ENCODE results near the gene OLFML2A.
A peak's percentile ranks its signal among the peaks of the same experiment; 100 is the strongest.
"Not testable (repeated sequence)": the region's sequence is repeated elsewhere in the genome, so short reads cannot be mapped to it uniquely, and the experiment has no call there.

Gene OLFML2A

DNA sequence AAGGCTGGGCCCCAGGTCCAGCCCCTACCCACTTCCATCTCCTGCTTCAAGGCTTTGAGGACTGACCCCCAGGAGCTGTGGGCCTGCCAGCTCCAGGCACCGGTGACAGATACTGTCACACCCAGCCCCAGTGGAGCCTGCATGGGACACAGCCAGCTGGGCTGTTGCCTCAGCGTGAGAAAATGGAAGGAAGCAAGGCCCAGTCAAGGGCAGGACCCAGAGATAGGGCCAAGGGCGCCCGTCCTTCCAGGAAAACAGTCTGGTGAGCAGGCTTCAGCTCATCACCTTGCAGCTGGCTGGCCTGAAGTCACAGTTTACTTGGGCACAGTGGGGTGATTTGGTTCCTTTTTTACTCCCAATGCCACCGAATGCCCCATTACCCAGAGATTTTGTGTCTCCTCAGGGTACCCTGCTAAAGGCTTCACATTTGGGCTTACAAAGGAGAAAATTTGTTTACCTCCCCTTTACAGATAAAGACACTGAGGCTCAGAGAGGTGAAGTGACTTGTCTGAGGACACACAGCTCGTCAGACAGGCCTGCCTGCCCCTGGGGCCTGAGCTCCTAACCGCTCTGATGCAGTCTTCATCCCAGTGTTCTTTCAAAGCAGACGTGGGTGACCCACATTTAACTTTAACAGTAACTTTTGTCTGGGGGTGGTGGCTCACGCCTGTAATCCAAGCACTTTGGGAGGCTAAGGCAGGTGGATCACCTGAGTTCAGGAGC, 54.9 kb downstream of the OLFML2A start:
- no peak for DNase-seq

DNA sequence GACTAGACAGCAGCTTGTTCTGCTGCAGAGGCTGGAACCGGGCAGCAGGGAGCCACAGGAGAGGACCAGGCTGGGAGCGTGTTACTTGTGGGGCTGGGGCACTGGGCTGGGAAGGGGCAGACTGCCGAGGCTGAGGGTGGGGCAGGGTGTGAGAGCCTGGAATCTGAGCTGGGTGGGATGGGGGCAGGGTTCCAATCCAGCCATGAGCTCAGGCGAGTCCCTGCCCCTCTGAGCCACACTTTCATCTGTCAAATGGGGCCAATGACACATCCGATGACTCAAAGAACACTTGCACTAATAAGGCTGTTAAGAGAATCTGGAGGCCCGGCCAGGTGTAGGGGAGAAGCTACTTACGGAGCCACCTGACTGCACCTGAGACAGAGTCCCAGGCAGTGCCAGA, 57.7 kb downstream of the OLFML2A start:
- DNase-seq: no peak

DNA sequence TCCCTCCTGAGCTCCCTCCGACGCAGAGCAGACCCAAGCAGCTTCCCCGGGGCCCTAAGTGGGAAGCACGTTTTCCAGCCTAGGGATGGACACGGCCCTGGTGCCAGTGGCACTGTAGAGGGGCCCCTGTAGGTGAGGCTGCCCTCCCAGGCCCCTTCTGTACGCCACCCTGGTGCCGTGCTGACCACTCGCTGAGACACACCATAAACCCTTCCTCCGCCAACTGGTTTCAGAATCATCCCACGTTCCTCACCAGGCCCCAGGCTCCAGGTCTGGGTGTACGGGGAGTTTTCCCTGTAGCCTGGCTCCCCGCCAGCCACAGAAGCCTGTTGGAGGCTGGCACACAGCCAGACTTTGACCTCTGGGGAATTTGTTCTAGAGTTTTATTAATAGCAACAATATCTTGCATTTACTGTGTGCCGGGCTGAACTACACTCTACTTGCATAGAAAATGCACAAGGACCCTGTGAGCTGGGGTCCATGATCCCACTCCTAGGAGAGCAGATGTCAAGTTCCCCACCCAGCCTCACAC, 58.2 kb downstream of the OLFML2A start:
- DNase-seq: no peak

DNA sequence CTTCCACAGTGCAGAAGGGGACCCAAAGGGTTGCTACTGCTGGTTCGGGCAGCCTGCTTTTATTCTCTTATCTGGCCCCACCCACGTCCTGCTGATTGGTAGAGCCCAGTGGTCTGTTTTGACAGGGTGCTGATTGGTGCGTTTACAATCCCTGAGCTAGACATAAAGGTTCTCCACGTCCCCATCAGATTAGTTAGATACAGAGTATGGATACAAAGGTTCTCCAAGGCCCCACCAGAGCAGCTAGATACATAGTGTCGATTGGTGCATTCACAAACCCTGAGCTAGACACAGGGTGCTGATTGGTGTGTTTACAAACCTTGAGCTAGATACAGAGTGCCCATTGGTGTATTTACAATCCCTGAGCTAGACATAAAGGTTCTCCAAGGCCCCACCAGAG, 61.2 kb downstream of the OLFML2A start:
- DNase-seq: not testable (repeated sequence)

DNA sequence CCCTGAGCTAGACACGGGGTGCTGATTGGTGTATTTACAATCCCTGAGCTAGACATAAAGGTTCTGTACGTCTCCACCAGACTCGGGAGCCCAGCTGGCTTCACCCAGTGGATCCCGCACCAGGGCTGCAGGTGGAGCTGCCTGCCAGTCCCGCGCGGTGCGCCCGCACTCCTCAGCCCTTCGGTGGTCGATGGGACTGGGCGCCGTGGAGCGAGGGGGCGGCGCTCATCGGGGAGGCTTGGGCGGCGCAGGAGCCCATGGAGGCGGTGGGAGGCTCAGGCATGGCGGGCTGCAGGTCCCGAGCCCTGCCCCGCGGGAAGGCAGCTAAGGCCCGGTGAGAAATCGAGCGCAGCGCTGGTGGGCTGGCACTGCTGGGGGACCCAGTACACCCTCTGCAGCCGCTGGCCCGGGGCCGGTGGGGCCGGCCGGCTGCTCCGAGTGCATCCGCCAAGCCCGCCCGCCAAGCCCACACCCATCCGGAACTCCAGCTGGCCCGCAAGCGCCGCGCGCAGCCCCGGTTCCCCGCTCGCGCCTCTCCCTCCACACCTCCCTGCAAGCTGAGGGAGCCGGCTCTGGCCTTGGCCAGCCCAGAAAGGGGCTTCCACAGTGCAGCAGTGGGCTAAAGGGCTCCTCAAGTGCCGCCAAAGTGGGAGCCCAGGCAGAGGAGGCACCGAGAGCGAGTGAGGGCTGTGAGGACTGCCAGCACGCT, 61.8 kb downstream of the OLFML2A start:
- DNase-seq: not testable (repeated sequence)

DNA sequence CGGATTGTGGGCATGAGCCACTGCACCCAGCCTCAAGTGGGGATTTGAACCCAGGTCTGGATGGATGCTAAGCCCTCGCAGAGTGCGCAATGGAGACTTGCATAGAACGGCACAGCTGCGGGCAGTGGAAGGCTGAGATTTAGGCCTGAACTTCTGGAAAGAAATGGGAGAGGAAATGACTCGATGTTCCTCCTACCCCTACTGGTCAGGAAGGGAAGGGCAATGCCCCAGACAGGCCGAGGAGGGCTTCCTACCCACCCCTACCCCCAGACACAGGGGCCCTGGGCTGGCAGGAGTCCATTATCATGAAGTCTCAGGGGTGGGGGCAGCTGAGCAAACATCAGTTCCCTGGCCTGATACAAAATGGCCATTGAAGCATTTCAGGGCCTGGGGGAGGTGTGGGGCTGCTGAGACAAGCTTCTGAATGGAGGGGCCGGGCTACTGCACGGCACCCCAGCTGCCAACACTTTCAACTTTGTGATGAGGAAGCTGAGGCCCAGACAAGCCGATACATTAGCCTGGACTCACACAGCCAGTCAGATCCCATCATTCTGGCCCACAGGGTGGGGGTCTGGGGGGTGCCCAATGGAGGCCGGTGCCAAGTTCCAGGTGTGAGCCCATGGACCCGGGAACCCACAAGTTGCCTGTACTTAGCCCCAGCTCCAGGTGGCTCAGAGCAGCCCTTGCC, 62.8 kb downstream of the OLFML2A start:
- DNase-seq: no peak

DNA sequence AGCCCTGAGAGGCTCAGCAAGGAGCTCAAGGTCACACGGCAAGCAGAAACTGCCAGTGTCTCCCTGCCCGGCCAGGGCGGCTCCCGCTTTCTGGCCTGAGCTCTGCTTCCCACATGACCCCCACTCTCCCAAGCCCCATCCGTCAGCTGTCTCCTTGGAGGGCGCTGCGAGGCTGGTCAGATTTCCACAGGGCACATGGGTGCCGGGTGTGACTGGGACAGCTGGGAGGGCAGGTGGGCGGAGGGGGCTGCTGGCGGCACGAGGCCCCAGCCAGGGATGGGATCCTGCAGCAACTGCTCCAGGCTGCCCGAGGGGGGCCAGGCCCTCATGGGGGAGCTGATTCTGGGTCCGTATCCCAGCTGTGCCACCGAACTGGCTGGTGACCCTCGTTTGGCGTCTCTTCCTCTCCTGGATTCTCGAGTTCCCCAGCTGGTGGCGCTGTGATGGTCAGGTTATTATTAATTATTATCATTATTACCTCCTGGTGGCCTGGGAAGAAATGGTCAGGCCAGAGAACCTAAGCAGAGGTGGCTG, 63.4 kb downstream of the OLFML2A start:
- no peak for DNase-seq

DNA sequence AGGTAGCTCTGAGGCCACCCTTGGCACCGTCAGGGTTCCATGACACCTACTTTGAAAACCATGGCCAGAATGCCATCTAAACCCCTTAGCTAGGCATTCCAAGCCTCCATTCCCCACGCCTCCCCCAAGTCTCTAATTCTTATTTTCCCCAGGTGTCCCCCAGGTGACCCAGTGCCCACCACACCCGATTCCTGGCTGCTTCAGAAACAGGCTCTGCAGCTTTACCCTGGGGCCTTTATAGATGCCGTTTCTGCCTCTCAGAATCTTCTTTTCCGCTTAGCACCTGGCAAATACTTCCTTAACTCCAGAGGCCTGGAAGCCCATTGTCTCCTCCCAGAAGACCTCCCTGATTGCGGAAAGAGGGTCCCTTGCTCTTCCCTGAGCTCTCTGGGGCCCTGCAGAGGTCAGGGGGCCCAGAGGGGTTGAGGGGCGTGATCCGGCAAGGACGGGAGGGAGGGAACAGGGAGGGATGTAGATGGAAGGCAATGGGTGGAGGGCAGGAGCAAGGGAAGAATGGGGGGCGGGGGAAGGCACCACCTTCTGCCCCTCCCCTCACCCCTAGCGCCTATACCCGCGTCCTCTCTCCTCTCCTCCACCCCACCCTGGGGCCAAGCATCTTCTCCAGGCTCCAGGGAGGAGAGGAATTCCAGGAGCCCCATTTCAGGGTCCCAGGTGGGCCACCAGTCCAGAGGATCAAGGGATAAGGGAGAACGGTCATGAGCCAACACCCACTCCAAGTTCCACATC, 64.3 kb downstream of the OLFML2A start:
- no peak for DNase-seq

DNA sequence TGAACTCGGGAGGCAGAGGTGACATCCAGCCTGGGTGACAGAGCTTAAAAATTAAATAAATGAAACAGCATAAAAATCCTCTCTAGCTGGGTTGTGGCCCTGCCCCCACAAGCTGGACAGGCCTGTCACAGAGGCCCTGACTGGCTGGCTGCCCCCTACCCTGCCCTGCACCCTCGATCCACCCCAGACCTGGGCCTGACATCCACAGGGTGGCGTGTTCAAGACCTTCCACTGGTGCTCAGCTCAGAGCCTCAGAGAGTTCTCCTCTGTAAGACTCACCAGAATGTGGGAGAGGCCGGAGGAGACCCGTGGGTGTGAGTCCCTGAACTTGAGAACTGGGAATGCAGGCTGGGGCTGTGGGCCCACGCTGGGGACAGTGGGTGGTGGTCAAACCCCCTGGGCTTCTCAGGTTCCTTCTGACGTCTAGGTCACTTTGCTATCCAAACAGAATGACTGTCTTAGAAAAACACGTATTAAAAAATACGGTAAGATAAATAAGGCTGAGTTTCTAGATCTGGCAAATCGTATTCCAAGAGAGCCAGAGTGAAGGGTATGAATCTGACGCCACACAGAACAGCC, 66.6 kb downstream of the OLFML2A start:
- no peak for DNase-seq

DNA sequence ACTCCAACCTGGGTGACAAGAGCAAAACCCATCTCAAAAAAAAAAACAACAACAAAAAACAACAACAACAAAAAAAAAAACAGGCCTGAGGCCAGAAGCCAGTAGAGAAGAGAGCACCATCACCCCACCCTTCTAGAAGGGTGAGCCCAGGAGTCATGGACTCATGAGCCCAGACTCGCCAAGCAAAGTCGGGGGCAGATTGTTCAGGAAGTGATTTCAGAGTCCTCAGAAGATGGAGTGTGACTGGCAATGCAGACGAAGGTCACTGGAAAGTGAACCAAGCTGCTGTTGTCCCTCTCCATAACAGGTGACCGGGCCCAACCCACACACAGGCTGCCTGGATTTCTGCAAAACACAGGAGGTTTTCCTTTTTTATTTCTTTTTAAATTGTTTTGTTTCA, 67.4 kb downstream of the OLFML2A start:
- no peak for DNase-seq

DNA sequence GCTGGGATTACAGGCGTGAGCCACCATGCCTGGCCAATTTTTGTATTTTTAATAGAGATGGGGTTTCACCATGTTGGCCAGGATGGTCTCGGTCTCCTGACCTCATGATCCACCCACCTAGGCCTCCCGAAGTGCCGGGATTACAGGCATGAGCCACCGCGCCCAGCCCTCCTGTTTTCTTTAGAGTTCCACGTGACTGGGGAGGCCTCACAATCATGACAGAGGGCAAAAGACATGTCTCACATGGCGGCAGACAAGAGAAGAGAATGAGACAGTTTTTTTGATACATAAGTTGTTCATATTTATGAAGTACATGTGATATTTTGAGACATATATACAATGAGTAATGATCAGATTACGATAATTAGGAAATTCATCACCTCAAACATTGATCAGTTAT, 69.5 kb downstream of the OLFML2A start:
- DNase-seq: not testable (repeated sequence)

DNA sequence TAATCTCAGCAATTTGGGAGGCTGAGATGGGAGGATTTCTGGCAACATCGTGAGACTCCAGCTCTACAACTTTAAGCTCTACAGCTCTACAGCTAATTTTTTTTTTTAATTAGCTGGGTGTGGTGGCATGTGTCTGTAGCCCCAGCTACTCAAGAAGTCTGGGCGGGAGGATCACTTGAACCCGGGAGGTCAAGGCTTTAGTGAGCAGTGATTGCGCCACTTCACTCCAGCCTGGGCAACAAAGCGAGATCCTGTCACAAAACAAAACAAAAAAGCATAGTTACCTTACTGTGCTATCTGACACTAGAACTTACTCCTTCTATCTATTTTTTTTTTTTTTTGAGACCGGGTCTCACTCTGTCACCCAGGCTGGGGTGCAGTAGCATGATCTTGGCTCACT, 70.0 kb downstream of the OLFML2A start:
- DNase-seq: no peak

DNA sequence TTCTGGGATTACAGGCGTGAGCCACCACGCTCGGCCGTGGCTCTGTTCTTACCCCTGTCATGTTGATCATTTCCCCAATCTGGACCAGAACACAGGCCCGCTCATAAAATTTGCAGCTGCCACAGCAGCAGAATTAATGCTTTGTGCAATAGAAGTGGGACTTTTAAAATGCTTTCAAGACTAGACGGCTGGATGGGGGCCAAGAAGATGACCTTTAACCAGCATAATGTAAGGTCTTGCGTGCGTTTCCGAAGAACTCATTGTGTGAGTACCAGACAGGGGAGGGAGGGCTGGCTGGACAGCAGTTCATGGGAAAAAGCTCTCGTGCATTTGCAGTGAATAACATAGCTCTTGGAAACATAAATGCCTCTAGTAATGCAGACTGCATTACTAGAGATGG, 72.9 kb downstream of the OLFML2A start:
- no peak for DNase-seq

DNA sequence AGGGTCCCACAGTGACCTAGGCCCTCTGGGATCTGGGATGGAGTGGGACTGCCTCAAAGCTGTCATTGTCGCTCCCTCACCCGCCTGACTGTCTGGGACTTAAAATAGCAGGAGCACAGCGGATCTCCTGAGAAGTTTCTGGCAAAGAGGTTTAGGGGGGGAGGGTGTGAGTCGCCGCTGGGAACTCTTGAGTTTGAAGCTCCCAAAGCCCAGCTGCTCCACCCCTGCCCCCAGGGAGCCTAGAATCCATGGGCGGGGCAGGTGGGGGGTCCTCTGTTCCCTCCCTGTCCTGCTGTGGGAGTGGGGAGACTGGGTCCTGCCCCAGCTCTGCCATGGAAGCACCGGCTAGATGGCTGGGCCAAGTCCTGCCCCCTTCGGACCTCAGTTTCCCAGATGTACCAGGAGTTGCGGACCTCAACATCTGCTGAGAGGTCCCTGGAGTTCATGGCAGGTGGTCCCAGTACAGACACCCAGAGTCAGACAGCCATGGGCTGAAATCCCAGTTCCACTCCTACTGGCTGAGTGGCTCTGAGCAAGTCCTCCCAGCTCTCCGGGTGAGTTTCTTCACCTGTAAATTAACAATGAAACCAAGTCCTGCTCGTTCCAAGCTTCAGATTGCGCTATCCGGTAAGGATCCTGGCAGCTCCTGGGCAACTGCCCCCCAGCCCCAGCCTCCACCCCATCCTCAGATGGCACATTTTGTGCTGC, 75.3 kb downstream of the OLFML2A start:
- DNase-seq: no peak

DNA sequence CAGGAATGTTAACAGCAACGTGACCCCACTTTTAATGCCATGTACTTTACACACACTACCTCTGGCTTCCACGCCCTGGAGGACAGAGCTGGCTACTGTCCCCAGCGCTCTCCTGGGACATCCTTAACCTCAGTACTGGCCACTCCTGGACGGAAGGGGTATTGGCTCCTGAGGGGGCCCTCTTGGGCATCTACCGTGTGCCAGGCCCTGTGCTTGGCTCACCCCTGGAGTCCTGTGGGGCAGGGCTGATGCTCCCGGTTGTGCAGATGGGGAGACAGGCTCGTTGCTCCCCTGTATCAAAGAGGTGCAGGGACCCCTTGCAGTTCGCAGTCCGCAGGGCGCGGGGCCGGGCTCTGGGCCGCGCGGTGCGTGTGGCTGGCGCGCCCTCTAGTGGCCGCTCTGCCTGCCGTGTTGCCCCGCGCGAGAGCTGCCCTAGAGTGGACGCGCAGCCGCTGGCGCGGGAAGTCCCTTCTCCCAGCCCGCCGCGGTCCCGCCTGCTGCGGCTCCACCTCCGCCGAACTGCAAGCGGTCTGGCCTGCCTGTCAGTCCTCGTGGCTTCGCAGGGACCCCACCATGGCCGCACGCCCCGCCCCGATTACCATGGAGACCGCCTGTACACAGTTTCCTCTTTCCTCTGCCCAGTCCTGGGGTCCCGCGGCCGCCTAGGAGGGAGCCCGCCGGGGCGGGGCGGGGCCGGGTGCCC, 76.0 kb downstream of the OLFML2A start, which contains the start of gene WDR38:
Gene WDR38, plus strand, starts transcription at position 632 of the 703 bp plus-strand sequence. CDS start 72 bp downstream, outside the sequence.
- peak; percentile 82 for DNase-seq

DNA sequence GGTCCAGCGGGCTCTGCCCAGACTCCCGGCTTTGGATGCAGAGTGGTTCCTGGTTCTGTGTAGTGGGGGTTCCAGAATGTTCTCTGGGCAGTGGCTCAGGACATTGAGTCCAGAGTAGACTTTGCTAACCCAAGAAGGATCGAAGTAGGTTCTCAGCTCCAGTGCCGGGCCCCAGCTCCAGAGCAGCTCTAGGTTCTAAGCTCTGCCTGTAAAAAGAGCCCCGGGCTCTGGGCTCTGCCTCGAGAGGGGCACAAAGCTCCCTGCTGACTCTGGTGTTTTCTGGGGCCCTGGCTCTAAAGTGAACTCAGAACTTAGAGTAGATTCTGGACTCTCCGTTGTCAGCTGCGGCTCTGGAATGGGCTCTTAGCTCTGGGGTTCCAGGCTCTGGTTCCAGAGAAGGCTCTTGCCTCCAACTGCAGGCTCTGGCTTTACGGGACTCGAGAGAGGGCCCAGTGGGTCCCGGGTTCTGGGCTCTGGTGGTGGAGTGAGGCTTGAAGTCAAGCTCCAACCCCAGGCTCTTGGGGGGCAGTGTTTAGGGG, 76.7 kb downstream of the OLFML2A start:
- DNase-seq: no peak

DNA sequence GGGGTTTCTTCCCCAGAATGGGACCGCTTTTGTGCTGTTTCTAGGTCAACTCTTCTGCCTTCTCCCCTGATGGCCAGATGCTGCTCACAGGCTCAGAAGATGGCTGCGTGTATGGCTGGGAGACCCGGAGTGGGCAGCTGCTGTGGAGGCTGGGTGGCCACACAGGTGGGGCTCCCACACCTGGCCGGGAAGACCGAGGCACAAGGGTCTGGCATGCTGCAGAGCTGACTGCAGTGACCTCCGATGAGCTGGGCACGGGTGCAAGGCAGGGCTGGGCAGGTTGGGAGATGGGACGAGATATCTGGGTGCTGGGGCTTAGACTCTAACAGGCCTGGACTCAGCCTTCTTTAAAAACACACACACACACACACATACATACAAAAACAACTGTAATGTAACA, 77.2 kb downstream of the OLFML2A start:
- no peak for DNase-seq

DNA sequence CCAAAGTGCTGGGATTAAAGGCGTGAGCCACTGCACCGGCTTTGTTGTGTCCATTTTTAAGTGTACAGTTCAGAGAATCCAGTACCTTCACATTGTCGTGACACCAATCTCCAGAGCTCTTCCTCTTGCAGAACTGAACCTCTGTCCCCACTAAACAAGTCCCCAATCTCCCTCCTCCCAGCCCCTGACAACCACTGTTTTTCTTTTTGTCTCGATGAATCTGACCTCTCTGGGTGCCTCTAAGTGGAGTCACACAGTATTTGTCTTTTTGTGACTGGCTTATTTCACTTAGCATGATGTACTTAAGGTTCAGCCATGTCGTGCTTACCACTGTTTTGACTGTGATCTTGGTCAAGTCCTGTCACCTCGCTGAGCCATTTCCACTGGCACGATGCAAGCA, 77.9 kb downstream of the OLFML2A start:
- DNase-seq: no peak

DNA sequence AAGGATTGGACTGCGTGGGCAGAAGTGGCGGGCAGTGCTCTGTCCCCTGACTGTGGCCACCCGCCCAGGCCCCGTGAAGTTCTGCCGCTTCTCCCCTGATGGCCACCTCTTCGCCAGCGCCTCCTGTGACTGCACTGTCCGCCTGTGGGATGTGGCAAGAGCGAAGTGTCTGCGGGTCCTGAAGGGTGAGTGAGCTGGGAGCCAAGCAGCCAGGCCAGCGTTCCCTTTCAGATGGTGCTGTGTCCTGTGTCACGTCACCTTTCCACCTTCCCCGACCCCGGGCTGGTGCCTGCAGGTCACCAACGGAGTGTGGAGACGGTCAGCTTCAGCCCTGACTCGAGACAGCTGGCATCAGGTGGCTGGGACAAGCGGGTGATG, 78.6 kb downstream of the OLFML2A start:
- no peak for DNase-seq

DNA sequence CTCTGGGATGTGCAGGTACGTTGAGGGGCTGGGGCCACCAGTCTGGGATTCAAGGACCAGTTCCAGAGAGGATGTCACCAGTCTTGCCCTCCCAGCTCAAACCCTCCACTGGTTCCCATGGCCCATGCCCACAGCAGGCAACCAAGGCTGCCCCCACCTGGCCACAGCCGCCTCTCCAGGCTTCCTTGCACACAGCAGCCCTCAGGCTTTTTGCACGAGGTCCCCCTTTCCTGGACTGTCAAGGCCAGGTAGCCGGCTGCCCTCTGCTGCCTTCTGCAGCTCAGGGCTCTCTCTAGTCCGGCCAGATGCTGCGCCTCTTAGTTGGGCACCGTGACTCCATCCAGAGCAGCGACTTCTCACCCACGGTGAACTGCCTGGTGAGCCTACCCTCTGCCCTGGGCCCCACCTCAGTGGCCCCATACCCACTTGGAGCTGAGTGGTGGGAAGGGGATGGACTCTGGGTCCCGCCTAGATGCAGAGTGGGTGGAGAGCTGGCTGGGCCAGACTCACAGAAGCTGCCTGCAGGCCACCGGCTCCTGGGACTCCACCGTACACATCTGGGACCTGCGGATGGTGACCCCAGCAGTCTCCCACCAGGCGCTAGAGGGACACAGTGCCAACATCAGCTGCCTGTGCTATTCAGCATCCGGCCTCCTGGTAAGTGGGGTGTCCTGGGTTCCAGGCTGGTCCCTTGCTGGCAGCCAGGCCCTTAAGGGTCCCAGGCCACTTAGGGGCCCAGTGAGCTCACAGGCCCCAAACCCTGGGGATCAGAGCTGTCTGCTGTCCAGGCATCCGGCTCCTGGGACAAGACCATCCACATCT, 79.2 kb downstream of the OLFML2A start:
- peak; percentile 25 for DNase-seq
